Esophagus squamous epithelium (tissue), 5 donors: ENCODE measurements around the gene ADRA1B. TPM values are rescaled to one million over a fixed set of nuclear protein-coding genes. Genes with fewer than 3 reads are reported as not detected.

Experiments used
- DNase-seq: peaks from one replicate; lab custom pipeline; 2025; lab: John Stamatoyannopoulos, UW
- H3K27ac ChIP-seq, 4 donors: fragments of 200-600 bp; sonication (generic); one replicate each; pipeline ENCODE4 v1.5.1; 2016 to 2019; ENCODE audit warnings: mild to moderate bottlenecking in 1 of 4
- H3K27me3 ChIP-seq, 4 donors: fragments of 200-600 bp; sonication (generic); 1 replicate in 3 of 4; 2 replicates in 1 of 4; pipeline versions ENCODE4 v1.5.1 to v1.6.0; 2017 to 2021; ENCODE audit warnings: antibody characterized with exemption in 1 of 4
- H3K36me3 ChIP-seq, 3 donors: fragments of 200-600 bp; sonication (generic); one replicate each; pipeline ENCODE4 v1.5.1; 2016 to 2019
- H3K4me1 ChIP-seq, 3 donors: fragments of 200-600 bp; sonication (generic); one replicate each; pipeline ENCODE4 v1.5.1; 2017 to 2019
- H3K4me3 ChIP-seq, 4 donors: fragments of 200-600 bp; sonication (generic); 1 replicate in 3 of 4; 2 replicates in 1 of 4; pipeline ENCODE4 v1.5.1; 2016 to 2019; ENCODE audit warnings: mild to moderate bottlenecking in 2 of 4, moderate library complexity in 1 of 4
- H3K9me3 ChIP-seq, 3 donors: fragments of 200-600 bp; sonication (generic); one replicate each; pipeline ENCODE4 v1.5.1; 2016 to 2019
- CTCF ChIP-seq, 6 experiments: fragments of 450-650 bp in 4 of 6; fragments of 200-600 bp in 2 of 6; sonication (generic) in 2 of 6; IDR thresholded peaks; one replicate each; pipeline ENCODE4 v1.5.1; 2016 to 2019; ENCODE audit warnings: antibody characterized with exemption in 6 of 6, mild to moderate bottlenecking in 4 of 6, moderate library complexity in 4 of 6
- POLR2A ChIP-seq, 4 donors: fragments of 450-650 bp; IDR thresholded peaks; one replicate each; pipeline ENCODE4 v1.6.1; 2017; ENCODE audit warnings: antibody characterized with exemption in 4 of 4, mild to moderate bottlenecking in 4 of 4, moderate library complexity in 3 of 4
- WGBS, 2 donors: methylation state at CpG; one replicate each; pipeline ENCODE4 v1.1.5; 2018; 5-methylcytosine and 5-hydroxymethylcytosine counted together
- intact Hi-C: fragments of 100-400 bp; cut with DNase I; formaldehyde crosslinking; loops from one replicate; pipeline ENCODE4 v1.15.0; 2022
- total RNA-seq, 4 donors: library from RNA; depleted of rRNA; stranded (reverse); fragments of >200 nt; gene quantifications; one replicate each; pipeline ENCODE4 v1.1.0, GENCODE V29; 2016
- donor health status: DM: yes; HTN: yes; CAD: no.

ADRA1B gene
- total RNA-seq, 4 donors from 2014 or later, result 1.3 TPM; not detected in 3

GRCh38 chr5:159982421-159983173 is 66.3 kb downstream of the ADRA1B start:
- Histone ChIP-seq H3K4me1 (peaks cover 0 to 10% (median 6%) of the 10 kb centered on the region in 3 donors), H3K9me3 (no peaks in the 10 kb centered on the region), H3K36me3 (no peaks in the 10 kb centered on the region), H3K27ac (no peak overlapping the region), H3K4me3 (no peak overlapping the region), H3K27me3 (peaks cover 0 to 63% (median 2%) of the 10 kb centered on the region in 4 donors)
- WGBS, 2 donors, result 39 to 65% methylated on average over 7 to 8 of the region's 8 CpGs
- no peak for DNase-seq
- TF ChIP-seq CTCF (IDR thresholded peaks at IDR 0.05) (no peak), POLR2A (IDR thresholded peaks at IDR 0.05) (no peak)
- intact Hi-C loops, result loop anchor here (10.0 kb wide), 2 partner anchors 458 to 538 kb away; no protein-coding TSS in a partner anchor

GRCh38 chr5:159987031-159987674 is 70.9 kb downstream of the ADRA1B start:
- peaks cover 0 to 56% (median 2%) of the 10 kb centered on the region in 4 donors for H3K27me3 ChIP-seq
- H3K9me3 ChIP-seq, result no peaks in the 10 kb centered on the region
- H3K4me3 ChIP-seq, result peak overlapping the region; percentile 22 to 67 (median 36)
- 0 to 10% methylated on average over 6 to 14 of the region's 50 CpGs for WGBS, 2 donors
- peak; percentile 15 for DNase-seq
- H3K4me1 ChIP-seq, result peaks cover 0 to 12% (median 6%) of the 10 kb centered on the region in 3 donors
- H3K27ac ChIP-seq, result no peak overlapping the region
- no peaks in the 10 kb centered on the region for H3K36me3 ChIP-seq
- intact Hi-C loops, result loop anchor here (10.0 kb wide), 2 partner anchors 462 to 542 kb away; no protein-coding TSS in a partner anchor
- no peak for TF ChIP-seq POLR2A (IDR thresholded peaks at IDR 0.05)
- TF ChIP-seq CTCF (IDR thresholded peaks at IDR 0.05), result peak; percentile 62 to 86 (median 76)

- peaks cover 0 to 75% (median 2%) of the 10 kb centered on the region in 4 donors for H3K27me3 ChIP-seq
- peaks cover 0 to 12% (median 0%) of the 10 kb centered on the region in 3 donors for H3K9me3 ChIP-seq
- intact Hi-C loops, result no loop called here
- H3K36me3 ChIP-seq, result no peaks in the 10 kb centered on the region
- no peak overlapping the region for H3K4me3 ChIP-seq
- no peak overlapping the region for H3K27ac ChIP-seq
- peaks cover 0 to 12% (median 6%) of the 10 kb centered on the region in 3 donors for H3K4me1 ChIP-seq
- TF ChIP-seq POLR2A (IDR thresholded peaks at IDR 0.05) (no peak), CTCF (IDR thresholded peaks at IDR 0.05) (peak in 1 of 6 experiments; percentile 20)
- 57 to 62% methylated on average over 2 of the region's 2 CpGs for WGBS, 2 donors
- no peak for DNase-seq
Measured at GRCh38 chr5:159990506-159990905, 74.2 kb downstream of the ADRA1B start.

GRCh38 chr5:159992566-159992965 is 76.3 kb downstream of the ADRA1B start:
- DNase-seq, result no peak
- peaks cover 0 to 54% (median 0%) of the 10 kb centered on the region in 4 donors for H3K27me3 ChIP-seq
- intact Hi-C loops, result no loop called here

GRCh38 chr5:159993194-159993593 is 76.9 kb downstream of the ADRA1B start:
- Histone ChIP-seq H3K27me3 (peaks cover 0 to 48% (median 0%) of the 10 kb centered on the region in 4 donors), H3K4me3 (no peak overlapping the region), H3K4me1 (no peaks in the 10 kb centered on the region), H3K27ac (no peak overlapping the region), H3K9me3 (peaks cover 0 to 12% (median 0%) of the 10 kb centered on the region in 3 donors), H3K36me3 (no peaks in the 10 kb centered on the region)
- DNase-seq, result no peak
- no peak for TF ChIP-seq CTCF (IDR thresholded peaks at IDR 0.05)
- TF ChIP-seq POLR2A (IDR thresholded peaks at IDR 0.05), result no peak
- WGBS, 2 donors, result 88 to 95% methylated on average over 2 of the region's 2 CpGs
- intact Hi-C loops, result no loop called here

More at GRCh38 chr5:159992566-159992965, 76.3 kb downstream of the ADRA1B start:
- Histone ChIP-seq H3K27ac (no peak overlapping the region), H3K4me3 (no peak overlapping the region), H3K4me1 (peaks cover 0 to 2% (median 0%) of the 10 kb centered on the region in 3 donors), H3K36me3 (no peaks in the 10 kb centered on the region), H3K9me3 (peaks cover 0 to 12% (median 0%) of the 10 kb centered on the region in 3 donors)
- TF ChIP-seq POLR2A (IDR thresholded peaks at IDR 0.05), result no peak
- WGBS, 2 donors, result 83 to 95% methylated on average over 1 of the region's 1 CpG
